ENCODE measurements around the gene TMEM156. TPM values are rescaled to one million over a fixed set of nuclear protein-coding genes. Genes with fewer than 3 reads are reported as not detected.

The TMEM156 gene
- total RNA-seq, 2 experiments from 2014 or later, result 9.3 to 10.7 TPM

Other genes starting within 250 kb of the TMEM156 start
- gene TLR10, start 249.4 kb downstream of the TMEM156 start, total RNA-seq, result not detected
- under 1 TPM; 0.42 to 0.51 TPM for gene TLR1, start 227.6 kb downstream of the TMEM156 start, total RNA-seq
- gene TLR6, start 175.6 kb downstream of the TMEM156 start, total RNA-seq, result under 1 TPM; 0.59 to 0.84 TPM
- not detected for gene FAM114A1, start 164.6 kb downstream of the TMEM156 start, total RNA-seq
- gene KLHL5, start 29.8 kb upstream of the TMEM156 start, total RNA-seq, result 10 to 100 TPM; 12.3 to 13.1 TPM
- 10 to 100 TPM; 15.7 to 17.3 TPM for gene WDR19, start 150.1 kb upstream of the TMEM156 start, total RNA-seq